HEK293T (cell line): Measurements from ENCODE around the gene HMG20B.

Experiments
- ARNT ChIP-seq: fragments of 450-650 bp; IDR thresholded peaks from 2 replicates; pipeline ENCODE4 v1.6.1; 2017; ENCODE audit warnings: mild to moderate bottlenecking
- BHLHE40 ChIP-seq: fragments of 450-650 bp; IDR thresholded peaks from 2 replicates; pipeline ENCODE4 v1.6.1; 2016; ENCODE audit warnings: mild to moderate bottlenecking, moderate library complexity, borderline replicate concordance
- ELF4 ChIP-seq: fragments of 450-650 bp; IDR thresholded peaks from 2 replicates; pipeline ENCODE4 v1.6.1; 2017; ENCODE audit warnings: antibody characterized with exemption
- FOXA1 ChIP-seq: fragments of 450-650 bp; IDR thresholded peaks from 2 replicates; pipeline ENCODE4 v1.6.1; 2016; ENCODE audit warnings: mild to moderate bottlenecking
- FOXK2 ChIP-seq: fragments of 450-650 bp; IDR thresholded peaks from 2 replicates; pipeline ENCODE4 v1.6.1; 2016; ENCODE audit warnings: mild to moderate bottlenecking
- FOXM1 ChIP-seq: fragments of 450-650 bp; IDR thresholded peaks from 2 replicates; pipeline ENCODE4 v1.6.1; 2017; ENCODE audit warnings: mild to moderate bottlenecking, borderline replicate concordance
- HDGF ChIP-seq: fragments of 450-650 bp; IDR thresholded peaks from 2 replicates; pipeline ENCODE4 v1.6.1; 2017; ENCODE audit warnings: antibody characterized with exemption, borderline replicate concordance
- L3MBTL2 ChIP-seq: fragments of 450-650 bp; conservative IDR thresholded peaks from 2 replicates; pipeline ENCODE4 v1.6.1; 2016; ENCODE audit warnings: mild to moderate bottlenecking
- LEF1 ChIP-seq: fragments of 450-650 bp; IDR thresholded peaks from 2 replicates; pipeline ENCODE4 v1.6.1; 2017; ENCODE audit warnings: mild to moderate bottlenecking, borderline replicate concordance
- NFRKB ChIP-seq: fragments of 450-650 bp; IDR thresholded peaks from 2 replicates; pipeline ENCODE4 v1.6.1; 2016; ENCODE audit warnings: mild to moderate bottlenecking, moderate library complexity
- SP1 ChIP-seq: fragments of 450-650 bp; IDR thresholded peaks from 2 replicates; pipeline ENCODE4 v1.6.1; 2017
- TARDBP ChIP-seq: fragments of 450-650 bp; IDR thresholded peaks from 2 replicates; pipeline ENCODE4 v1.6.1; 2016
- TF ChIP-seq, protein P1 (sequence below): fragments of 450-650 bp; IDR thresholded peaks from 2 replicates; pipeline ENCODE4 v1.6.1; 2016

DNA sequence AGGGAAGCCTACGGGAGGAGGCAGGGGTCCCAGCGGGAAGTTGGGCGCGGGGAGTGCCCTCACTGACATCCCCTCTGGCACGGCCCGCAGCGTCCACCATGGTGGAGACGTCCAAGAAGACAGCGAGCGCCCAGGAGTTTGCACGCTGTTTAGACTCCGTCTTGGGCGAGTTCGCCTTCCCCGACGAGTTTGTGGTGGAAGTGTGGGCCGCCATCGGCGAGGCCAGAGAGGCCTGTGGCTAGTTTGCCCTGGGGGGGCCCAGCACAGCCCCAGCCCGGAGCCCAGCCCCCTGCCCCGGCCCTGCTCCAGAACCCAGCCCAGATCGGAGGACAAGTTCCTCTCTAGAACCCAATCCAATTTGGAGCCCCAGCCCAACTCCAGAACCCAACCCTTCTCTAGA is 17.2 kb downstream of the HMG20B start:
- no peak for TF ChIP-seq FOXM1
- no peak for TF ChIP-seq FOXA1
- no peak for TF ChIP-seq ELF4
- no peak for TF ChIP-seq TARDBP
- no peak for TF ChIP-seq FOXK2
- no peak for TF ChIP-seq SP1
- TF ChIP-seq BHLHE40 = no peak
- TF ChIP-seq, protein P1, sequence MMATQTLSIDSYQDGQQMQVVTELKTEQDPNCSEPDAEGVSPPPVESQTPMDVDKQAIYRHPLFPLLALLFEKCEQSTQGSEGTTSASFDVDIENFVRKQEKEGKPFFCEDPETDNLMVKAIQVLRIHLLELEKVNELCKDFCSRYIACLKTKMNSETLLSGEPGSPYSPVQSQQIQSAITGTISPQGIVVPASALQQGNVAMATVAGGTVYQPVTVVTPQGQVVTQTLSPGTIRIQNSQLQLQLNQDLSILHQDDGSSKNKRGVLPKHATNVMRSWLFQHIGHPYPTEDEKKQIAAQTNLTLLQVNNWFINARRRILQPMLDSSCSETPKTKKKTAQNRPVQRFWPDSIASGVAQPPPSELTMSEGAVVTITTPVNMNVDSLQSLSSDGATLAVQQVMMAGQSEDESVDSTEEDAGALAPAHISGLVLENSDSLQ = no peak
- no peak for TF ChIP-seq L3MBTL2
- TF ChIP-seq NFRKB = no peak
- TF ChIP-seq ARNT = no peak
- TF ChIP-seq HDGF = no peak
- TF ChIP-seq LEF1 = no peak
